OCI-LY3 (cell line): ENCODE results near the gene TMX4.

ENCODE experiments used
- H2AFZ ChIP-seq: fragments of 200-600, 300-600 bp; shearing (Covaris generic); 2 replicates; pipeline ENCODE4 v1.6.0; 2014; ENCODE audit warnings: antibody characterized with exemption, low read depth, low read length
- H3K27ac ChIP-seq: fragments of 200-600, 300-600 bp; sonication (generic); 2 replicates; pipeline ENCODE4 v1.5.1; 2014; ENCODE audit warnings: mild to moderate bottlenecking, low read length, moderate library complexity, mixed read lengths
- H3K27me3 ChIP-seq: fragments of 200-600, 300-600 bp; sonication (generic); 2 replicates; pipeline ENCODE4 v1.6.1; 2014; ENCODE audit warnings: low read depth, low read length, mixed read lengths
- H3K36me3 ChIP-seq: fragments of 200-600, 300-600 bp; sonication (generic); replicated peaks from 2 replicates; pipeline ENCODE3; 2014; ENCODE audit warnings: low read depth, low read length, mixed read lengths
- H3K4me1 ChIP-seq: fragments of 300-600, 200-600 bp; sonication (generic); 2 replicates; pipeline ENCODE4 v1.6.1; 2014; ENCODE audit warnings: low read length, mixed read lengths
- H3K4me2 ChIP-seq: fragments of 200-600, 300-600 bp; sonication (generic); 2 replicates; pipeline ENCODE4 v1.6.1; 2014; ENCODE audit warnings: low read length, mixed read lengths
- H3K4me3 ChIP-seq: fragments of 300-600, 200-600 bp; sonication (generic); 2 replicates; pipeline ENCODE4 v1.5.1; 2014; ENCODE audit warnings: antibody characterized with exemption, mild to moderate bottlenecking, low read length, moderate library complexity
- H3K79me2 ChIP-seq: fragments of 300-600, 200-600 bp; shearing (Covaris generic); 2 replicates; pipeline ENCODE4 v1.6.1; 2014; ENCODE audit warnings: mild to moderate bottlenecking, low read length, mixed read lengths
- H3K9ac ChIP-seq: fragments of 300-600, 200-600 bp; shearing (Covaris generic); 2 replicates; pipeline ENCODE4 v1.6.0; 2014; ENCODE audit warnings: mild to moderate bottlenecking, low read length, moderate library complexity
- H3K9me3 ChIP-seq: fragments of 200-600, 300-600 bp; shearing (Covaris generic); 2 replicates; pipeline ENCODE4 v1.6.1; 2014; ENCODE audit warnings: low read length, mixed read lengths; ENCODE audit not compliant: insufficient read depth
- H4K20me1 ChIP-seq: fragments of 200-600, 300-600 bp; sonication (generic); 2 replicates; pipeline ENCODE4 v1.6.1; 2016; ENCODE audit warnings: low read length, mixed read lengths; ENCODE audit not compliant: insufficient read depth
- EZH2phosphoT487 ChIP-seq: fragments of 200-600 bp; shearing (Covaris generic); IDR thresholded peaks from 2 replicates; pipeline ENCODE4 v1.6.1; 2018; ENCODE audit warnings: antibody characterized with exemption, mixed run types, low read depth
- TF ChIP-seq, protein P1 (sequence below): fragments of 200-600, 300-600 bp; sonication (generic); IDR thresholded peaks from 2 replicates; pipeline ENCODE4 v1.5.1; 2014; ENCODE audit warnings: antibody characterized with exemption, low read length, low read depth

TMX4 gene

DNA sequence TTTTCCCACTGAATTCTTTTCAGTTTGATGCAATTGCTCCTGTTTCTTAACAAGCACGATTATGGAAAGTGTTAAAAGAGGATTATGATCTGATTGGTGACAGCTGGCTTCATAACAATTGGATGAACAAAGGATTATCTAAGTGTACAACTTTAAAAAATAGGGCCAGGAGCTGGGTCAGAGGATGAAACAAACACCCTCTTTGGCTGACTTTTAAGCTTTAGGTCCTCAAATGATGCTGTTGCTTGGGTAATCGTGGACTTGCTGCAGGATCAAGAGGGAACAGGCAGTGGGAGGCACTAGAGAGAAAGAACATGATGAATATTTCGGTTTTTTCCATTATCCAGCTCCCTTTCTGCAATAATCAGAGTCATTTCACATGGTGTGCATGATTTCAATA lies 35.5 kb upstream of the TMX4 start:
- no peak overlapping the region for H3K9ac ChIP-seq
- H3K79me2 ChIP-seq, result no peaks in the 10 kb centered on the region

DNA sequence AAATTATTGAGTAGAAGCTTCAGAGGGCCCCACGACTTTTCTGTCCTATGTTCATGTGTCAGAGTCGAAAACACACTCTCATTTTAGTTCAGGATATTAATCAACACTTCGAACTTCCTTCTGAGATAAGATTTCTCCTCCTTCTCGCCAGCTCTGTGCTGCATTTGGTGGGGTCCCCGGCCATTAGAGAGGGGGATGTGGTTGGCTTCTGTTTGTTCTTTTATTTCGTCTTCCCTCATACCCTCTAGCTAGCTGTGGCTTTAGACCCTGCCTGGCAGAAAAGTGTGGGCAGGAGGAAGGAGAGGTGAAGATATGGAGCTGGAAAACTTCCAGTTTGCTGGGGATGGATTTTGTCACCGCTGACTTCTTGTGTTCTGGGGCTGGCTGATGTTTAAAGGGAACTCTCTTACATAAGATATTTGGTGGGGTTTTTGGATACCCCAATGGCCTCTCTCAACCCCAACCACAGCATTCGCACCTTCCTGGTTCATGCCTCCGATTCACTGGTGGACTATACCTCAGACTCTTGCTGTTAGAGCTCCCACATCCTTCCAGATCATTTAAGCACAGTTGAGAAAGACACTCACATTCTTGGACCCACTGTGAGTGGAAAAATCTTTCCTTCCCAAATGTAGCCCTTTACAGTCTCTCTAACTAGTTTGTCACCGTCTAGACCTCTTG lies 30.7 kb upstream of the TMX4 start:
- no peak overlapping the region for H3K4me3 ChIP-seq
- H3K27ac ChIP-seq, result no peak overlapping the region

More for the DNA sequence above, 35.5 kb upstream of the TMX4 start:
- Histone ChIP-seq H4K20me1 (no peaks in the 10 kb centered on the region), H3K9me3 (no peaks in the 10 kb centered on the region), H2AFZ (no peak overlapping the region), H3K36me3 (no peaks in the 10 kb centered on the region), H3K27ac (no peak overlapping the region), H3K4me1 (no peaks in the 10 kb centered on the region), H3K4me2 (no peak overlapping the region), H3K4me3 (no peak overlapping the region), H3K27me3 (peaks cover 23% of the 10 kb centered on the region)
- TF ChIP-seq, protein P1, sequence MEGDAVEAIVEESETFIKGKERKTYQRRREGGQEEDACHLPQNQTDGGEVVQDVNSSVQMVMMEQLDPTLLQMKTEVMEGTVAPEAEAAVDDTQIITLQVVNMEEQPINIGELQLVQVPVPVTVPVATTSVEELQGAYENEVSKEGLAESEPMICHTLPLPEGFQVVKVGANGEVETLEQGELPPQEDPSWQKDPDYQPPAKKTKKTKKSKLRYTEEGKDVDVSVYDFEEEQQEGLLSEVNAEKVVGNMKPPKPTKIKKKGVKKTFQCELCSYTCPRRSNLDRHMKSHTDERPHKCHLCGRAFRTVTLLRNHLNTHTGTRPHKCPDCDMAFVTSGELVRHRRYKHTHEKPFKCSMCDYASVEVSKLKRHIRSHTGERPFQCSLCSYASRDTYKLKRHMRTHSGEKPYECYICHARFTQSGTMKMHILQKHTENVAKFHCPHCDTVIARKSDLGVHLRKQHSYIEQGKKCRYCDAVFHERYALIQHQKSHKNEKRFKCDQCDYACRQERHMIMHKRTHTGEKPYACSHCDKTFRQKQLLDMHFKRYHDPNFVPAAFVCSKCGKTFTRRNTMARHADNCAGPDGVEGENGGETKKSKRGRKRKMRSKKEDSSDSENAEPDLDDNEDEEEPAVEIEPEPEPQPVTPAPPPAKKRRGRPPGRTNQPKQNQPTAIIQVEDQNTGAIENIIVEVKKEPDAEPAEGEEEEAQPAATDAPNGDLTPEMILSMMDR, result no peak
- no peak for TF ChIP-seq EZH2phosphoT487

DNA sequence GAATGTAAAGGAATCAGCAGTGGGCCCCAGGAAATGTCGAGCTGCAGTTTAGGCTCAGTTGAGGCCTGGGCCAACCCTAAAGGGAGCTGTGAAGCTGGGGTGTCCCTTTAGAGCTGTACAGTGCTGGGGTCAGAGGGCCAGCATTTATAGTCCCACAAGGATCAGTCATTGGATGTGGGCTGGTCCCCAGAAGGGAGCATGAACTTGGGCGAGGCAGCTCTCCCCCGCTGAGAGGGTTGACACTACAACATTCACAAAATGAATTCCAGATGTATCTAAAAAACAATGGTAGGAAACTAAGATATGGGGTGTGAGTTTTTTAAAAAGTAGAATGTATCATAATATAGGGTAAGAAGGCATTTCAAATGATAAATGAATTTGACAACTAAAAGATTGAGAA lies 29.7 kb upstream of the TMX4 start:
- Histone ChIP-seq H3K27me3 (peaks cover 20% of the 10 kb centered on the region; the same call in 1 of the 2 replicates), H4K20me1 (no peaks in the 10 kb centered on the region), H3K4me1 (no peaks in the 10 kb centered on the region), H2AFZ (no peak overlapping the region), H3K9ac (no peak overlapping the region), H3K9me3 (no peaks in the 10 kb centered on the region), H3K79me2 (no peaks in the 10 kb centered on the region), H3K4me2 (no peak overlapping the region), H3K4me3 (no peak overlapping the region), H3K27ac (no peak overlapping the region), H3K36me3 (no peaks in the 10 kb centered on the region)
- TF ChIP-seq, protein P1, result no peak

More for the DNA sequence above, 30.7 kb upstream of the TMX4 start:
- no peak overlapping the region for H3K9ac ChIP-seq
- no peaks in the 10 kb centered on the region for H3K79me2 ChIP-seq
- peaks cover 27% of the 10 kb centered on the region for H3K27me3 ChIP-seq
- no peak overlapping the region for H3K4me2 ChIP-seq
- no peaks in the 10 kb centered on the region for H3K9me3 ChIP-seq
- no peak overlapping the region for H2AFZ ChIP-seq
- TF ChIP-seq, protein P1, result no peak
- no peak for TF ChIP-seq EZH2phosphoT487
- no peaks in the 10 kb centered on the region for H3K36me3 ChIP-seq
- no peaks in the 10 kb centered on the region for H3K4me1 ChIP-seq
- H4K20me1 ChIP-seq, result no peaks in the 10 kb centered on the region

DNA sequence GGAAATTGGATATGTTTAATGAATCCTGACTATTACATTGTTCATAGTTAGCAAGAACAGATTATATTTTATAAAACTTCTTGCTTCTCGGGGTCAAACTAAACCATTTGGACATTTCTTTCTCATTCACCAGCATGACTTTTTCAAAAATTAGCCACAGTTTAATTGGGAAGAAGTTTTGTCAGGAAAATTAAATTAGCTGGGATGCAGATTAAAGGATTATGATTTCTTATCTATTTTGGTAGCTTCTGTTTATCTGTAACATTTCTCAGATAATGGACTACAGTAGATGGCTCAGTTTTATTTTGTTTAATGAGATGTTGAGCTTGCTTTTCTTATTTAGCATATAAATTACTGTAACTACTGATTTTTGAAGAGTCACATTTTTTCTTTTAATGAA lies 26.4 kb upstream of the TMX4 start:
- Histone ChIP-seq H3K79me2 (no peaks in the 10 kb centered on the region), H2AFZ (no peak overlapping the region), H4K20me1 (no peaks in the 10 kb centered on the region), H3K36me3 (no peaks in the 10 kb centered on the region), H3K9me3 (no peaks in the 10 kb centered on the region), H3K9ac (no peak overlapping the region), H3K4me1 (no peaks in the 10 kb centered on the region), H3K27me3 (peaks cover 29% of the 10 kb centered on the region), H3K4me3 (no peak overlapping the region), H3K4me2 (no peak overlapping the region), H3K27ac (no peak overlapping the region)
- TF ChIP-seq, protein P1, result no peak
- TF ChIP-seq EZH2phosphoT487, result no peak
